HG03575 (cell line): Measurements from ENCODE around the gene TMEM244.
A peak's percentile ranks its signal among the peaks of the same experiment; 100 is the strongest.
"Not testable (repeated sequence)": the region's sequence is repeated elsewhere in the genome, so short reads cannot be mapped to it uniquely, and the experiment has no call there.

Source experiments
- ATAC-seq: cut with Tn5 transposase; IDR thresholded peaks from one replicate; pipeline ENCODE4 v1.9.1; 2021; ENCODE audit not compliant: unreplicated experiment, insufficient number of reproducible peaks, low FRiP score; ENCODE audit errors: extremely low read depth

TMEM244 gene

GRCh38 chr6:129860908-129861665 lies at the start of gene TMEM244:
TMEM244 (minus strand) TSS chr6:129861315; CDS start chr6:129861188, 127 bp downstream.
- ATAC-seq = no peak

- no peak for ATAC-seq
Observed at GRCh38 chr6:129908858-129909257, 47.7 kb upstream of the TMEM244 start.

DNA sequence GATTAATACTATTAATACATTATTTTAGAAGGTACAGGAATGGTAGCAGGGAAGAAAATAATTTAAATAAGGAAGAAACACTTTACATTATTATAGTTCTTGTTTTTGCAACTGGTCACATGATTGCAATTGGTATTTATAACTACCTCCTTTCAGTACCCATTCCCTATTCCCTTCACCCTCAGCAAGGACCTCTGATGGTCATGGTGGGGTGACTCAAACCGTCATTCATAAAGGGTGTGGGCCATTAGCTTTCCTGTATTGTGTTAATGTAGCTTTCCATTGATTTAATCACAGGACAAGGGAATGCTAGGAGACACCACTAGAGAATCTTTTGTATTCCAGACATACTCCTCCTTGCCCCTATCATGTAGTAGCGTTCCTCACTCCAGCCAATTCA lies 47.2 kb upstream of the TMEM244 start:
- no peak for ATAC-seq

DNA sequence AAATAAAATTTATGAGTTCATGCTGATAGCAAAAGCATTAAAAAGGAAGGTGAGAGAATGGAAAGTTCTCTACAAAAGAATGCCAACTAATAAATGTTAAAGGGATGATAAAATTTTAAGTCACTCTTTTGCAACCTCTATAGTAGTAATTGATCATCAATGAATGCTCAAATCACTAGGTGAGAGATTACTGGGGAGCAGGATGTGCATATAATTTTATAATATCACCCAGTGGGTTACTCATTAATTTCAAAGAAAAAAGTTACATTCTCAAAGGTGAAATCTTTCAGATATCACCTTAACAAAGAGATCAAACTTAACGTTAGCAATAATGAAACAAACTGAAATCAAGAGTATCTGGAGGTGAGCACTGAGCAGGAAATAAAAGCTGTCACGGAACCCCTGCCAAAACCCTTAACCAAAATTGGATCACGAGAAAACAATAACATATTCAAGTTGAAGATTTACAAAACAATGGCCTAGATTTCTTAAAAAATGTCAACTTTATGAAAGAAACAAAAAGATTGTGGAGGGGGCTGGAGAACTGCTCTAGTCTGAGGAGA lies 45.5 kb upstream of the TMEM244 start:
- no peak for ATAC-seq

DNA sequence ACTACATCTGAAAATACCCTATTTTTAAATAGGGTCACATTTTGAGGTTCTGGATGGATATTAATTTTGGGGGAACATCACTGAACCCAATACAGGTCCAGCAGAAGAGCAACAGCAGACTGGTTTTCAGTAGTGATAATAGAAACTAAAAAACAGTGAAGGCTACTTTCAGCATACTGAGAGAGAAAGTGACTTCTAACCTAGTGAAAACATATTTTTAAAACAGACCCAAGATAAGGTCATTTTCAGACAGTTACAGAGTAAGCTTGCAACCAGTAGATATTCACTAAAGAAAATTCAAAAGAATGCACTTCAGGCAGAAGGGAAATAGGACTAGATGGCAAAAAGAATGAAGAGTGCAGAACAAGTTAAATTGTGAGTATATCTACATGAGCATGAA lies 42.0 kb upstream of the TMEM244 start:
- ATAC-seq = peak; percentile 63

DNA sequence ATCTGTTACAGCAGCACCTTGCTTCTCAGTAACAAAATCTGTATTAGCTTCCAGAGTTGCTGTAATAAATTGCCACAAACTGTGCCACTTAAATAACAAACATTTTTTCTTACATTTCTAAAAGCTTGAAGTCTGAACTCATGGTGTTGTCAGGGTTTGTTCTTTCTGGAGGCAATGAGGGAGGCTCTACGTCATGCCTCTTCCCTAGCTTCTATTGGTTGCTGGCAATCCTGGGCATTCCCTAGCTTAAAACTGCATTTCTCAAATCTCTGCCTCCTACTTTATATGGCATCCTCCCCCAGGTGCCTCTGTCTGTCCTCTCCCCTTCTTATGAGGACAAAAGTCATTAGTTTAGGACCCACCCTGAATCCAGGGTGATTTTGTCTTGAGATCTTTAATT lies 41.6 kb upstream of the TMEM244 start:
- no peak for ATAC-seq

GRCh38 chr6:129901910-129902309 lies 40.8 kb upstream of the TMEM244 start:
- ATAC-seq = no peak

DNA sequence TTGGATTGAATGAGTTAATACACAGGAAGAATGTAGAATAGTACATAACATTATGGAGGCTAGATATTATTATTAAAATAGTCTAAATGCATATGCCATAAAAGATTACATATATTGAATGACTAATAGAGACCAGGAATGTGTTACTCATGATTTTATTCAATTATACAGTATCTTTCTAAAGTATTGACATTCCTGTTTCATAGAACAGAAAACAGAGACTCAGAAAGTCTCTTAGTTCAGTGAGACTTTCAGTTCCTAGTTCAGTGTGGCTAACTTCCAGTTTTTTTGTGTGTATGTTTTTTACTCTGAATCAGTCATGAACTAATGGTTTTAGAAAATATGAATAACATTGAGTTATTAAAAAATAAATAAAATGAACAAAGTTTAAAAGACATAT lies 34.6 kb upstream of the TMEM244 start:
- no peak for ATAC-seq

- no peak for ATAC-seq
Observed at GRCh38 chr6:129894921-129895320, 33.8 kb upstream of the TMEM244 start.

- ATAC-seq = no peak
Observed at GRCh38 chr6:129893640-129894039, 32.5 kb upstream of the TMEM244 start.

GRCh38 chr6:129890701-129891100 lies 29.6 kb upstream of the TMEM244 start:
- ATAC-seq = no peak

DNA sequence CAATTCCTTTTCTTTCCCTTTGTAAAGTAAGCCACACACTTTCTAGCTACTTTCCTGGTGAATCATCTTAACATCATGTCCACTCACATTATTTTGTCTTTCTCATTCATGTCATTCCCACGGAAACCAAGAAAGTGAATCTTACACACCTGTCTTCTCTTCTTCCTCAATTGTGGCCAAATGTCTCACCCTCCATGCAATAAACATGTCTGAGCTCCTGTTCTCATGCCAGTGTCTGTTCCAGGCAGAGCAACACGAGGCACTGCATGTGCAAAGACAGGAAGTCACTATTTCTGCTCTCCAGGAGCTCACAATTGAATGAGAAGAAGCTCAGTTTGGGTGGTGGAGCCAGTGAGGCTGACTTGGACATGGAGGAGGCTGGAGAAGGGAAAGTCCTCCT lies 29.0 kb upstream of the TMEM244 start:
- no peak for ATAC-seq

- no peak for ATAC-seq
Observed at GRCh38 chr6:129889580-129889979, 28.5 kb upstream of the TMEM244 start.

DNA sequence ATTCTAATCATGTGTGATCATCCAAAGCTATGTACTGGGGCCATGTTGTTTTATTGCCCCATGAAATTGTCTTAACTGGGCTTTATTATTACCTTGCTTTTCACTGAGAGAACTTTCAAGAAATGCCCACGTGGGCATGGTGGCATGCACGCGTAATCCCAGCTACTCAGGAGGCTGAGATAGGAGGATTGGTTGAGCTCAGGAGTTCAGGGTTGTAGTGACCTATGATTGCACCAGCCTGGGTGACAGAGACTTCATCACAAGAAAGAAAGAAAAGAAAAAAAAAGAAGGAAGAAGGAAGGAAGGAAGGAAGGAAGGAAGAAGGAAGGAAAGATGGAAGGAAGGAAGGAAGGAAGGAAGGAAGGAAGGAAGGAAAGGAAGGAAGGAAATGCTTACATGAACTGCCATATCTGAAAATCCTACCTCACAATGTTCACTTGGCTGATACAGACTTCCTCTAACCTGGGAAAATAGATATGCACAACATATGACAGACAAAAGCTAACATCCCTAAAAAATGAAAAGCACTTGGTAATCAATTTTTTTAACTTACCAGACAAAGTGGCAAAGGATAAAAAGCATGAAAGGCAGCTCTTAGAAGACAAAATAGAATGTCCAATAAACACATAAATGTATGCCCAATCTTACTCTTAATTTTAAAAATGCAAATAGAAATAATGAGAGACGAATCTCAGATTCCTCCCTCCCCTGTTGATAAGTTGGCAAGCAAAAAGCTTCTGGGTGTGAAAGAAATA lies 25.5 kb upstream of the TMEM244 start:
- ATAC-seq = no peak

GRCh38 chr6:129884211-129884610 lies 23.1 kb upstream of the TMEM244 start:
- no peak for ATAC-seq

DNA sequence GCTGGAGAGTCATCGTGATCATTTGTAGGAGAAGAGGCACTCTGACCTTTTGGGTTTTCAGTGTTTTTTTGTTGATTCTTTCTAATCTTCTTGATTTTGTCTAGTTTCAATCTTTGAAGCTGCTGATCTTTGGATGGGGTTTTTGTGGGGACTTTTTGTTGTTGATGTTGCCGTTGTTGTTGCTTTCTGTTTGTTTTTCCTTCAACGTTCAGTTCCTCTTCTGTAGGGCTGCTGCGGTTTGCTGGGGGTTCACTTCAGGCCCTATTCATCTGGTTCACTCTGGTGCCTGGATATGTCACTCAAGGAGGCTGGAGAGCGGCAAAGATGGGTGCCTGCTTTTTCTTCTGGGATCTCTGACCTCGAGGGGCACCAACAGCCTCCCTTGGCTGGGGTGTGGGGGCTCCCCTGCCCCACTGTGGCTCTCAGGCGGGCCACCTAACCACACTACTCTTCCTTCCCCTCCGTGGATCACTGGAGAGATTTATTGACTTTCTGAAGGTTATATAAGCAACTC lies 21.5 kb upstream of the TMEM244 start:
- ATAC-seq = peak; percentile 71

DNA sequence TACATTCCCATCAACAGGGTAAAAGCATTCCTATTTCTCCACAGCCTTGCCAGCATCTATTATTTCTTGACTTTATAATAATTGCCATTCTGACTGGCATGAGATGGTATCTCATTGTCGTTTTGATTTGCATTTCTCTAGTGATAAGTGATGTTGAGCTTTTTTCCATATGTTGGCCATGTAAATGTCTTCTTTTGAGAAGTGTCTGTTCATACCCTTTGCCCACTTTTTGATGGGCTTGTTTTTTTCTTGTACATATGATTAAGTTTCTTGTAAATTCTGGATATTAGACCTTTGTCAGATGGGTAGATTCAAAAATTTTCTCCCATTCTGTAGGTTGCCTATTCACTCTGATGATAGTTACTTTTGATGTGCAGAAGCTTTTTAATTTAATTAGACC lies 16.8 kb upstream of the TMEM244 start:
- not testable (repeated sequence) for ATAC-seq

DNA sequence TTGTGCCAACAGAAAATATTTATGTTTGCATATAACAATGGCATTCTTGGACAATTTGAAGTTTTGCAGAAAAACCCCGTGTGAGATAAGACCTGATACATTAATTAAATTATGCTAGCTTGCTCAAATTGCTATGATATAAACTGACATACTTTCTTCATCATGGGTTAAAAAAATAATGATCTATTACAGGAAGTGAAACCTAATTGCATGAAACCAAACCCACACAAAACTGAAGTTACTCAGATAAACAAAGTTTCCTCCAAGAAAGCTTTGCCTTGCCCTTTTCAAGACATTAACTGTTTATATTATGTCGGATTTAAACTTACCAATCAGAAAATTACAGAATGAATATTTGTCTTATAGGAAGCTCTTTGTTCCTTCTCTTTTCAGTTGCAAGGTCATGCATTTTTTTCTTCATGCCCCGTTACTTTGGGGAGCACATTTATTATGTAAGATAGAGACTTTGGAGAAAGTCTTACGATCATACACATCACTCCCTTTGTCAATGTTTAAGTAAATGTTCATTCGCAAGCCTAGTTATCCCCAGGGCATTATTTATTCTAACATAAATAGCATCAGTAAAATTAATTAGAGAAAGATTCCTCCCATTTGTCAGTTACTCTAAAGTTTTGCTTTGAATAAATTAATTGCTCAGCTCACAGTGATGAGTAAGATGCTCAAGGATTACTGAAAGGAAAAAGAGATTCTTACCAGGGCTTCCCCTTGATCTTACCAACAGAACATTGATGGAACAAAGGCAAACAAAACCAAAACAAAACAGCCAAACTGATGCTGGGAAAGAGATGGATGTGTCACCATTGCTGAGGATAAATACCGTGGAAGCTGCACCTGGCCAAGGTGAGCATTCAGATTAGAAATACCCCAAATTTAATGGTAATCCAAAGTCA lies 14.8 kb upstream of the TMEM244 start:
- peak; percentile 77 for ATAC-seq

DNA sequence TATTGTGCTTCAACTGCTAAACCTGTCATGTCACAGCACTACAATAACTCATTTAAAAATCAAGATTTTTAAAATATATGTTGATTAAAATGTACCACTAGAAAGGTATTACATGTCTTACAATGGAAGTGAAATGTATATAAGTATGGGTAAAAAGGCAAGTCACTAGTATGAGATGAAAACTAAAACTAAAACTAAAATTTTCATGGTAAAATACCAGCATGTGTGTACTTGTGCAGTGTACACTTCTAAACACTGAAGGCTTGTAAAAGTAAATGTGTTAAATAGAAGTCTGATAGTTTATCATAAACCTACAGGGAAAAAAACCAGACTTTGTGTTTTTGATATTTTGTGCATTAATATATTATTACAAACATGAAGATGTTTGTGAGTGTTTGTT lies 13.7 kb upstream of the TMEM244 start:
- no peak for ATAC-seq
